GM23338 (cell line): ENCODE results near the gene LRP1-AS. TPM values are rescaled to one million over a fixed set of nuclear protein-coding genes. Genes with fewer than 3 reads are reported as not detected.

Experiments used
- ATAC-seq: fragments of 200-7000 bp; cut with Tn5 transposase; 3 replicates; pipeline ENCODE4 v1.9.1; 2020
- DNase-seq: peaks from one replicate; pipeline ENCODE4 v3.0.0-alpha.2; 2015; ENCODE audit warnings: low spot score
- H2AFZ ChIP-seq: fragments of 200-600 bp; sonication (generic); 2 replicates; pipeline ENCODE4 v1.8.0; 2016; ENCODE audit warnings: antibody characterized with exemption, mild to moderate bottlenecking, moderate library complexity
- H3F3A ChIP-seq: fragments of 200-600 bp; sonication (generic); replicated peaks from 2 replicates; pipeline ENCODE4 v1.8.0; 2017; ENCODE audit warnings: antibody characterized with exemption, mixed run types, low read depth
- H3K27ac ChIP-seq: fragments of 200-600 bp; sonication (generic); 2 replicates; pipeline ENCODE4 v1.6.1; 2016; ENCODE audit warnings: low read depth
- H3K27me3 ChIP-seq: fragments of 200-600 bp; sonication (generic); 2 replicates; pipeline ENCODE4 v1.8.0; 2016; ENCODE audit warnings: mild to moderate bottlenecking, mixed run types, moderate library complexity; ENCODE audit not compliant: insufficient read depth
- H3K36me3 ChIP-seq: fragments of 200-600 bp; sonication (generic); 2 replicates; pipeline ENCODE4 v1.8.0; 2016; ENCODE audit warnings: mild to moderate bottlenecking; ENCODE audit not compliant: insufficient read depth
- H3K4me1 ChIP-seq: fragments of 200-600 bp; sonication (generic); 2 replicates; pipeline ENCODE4 v1.8.0; 2016; ENCODE audit warnings: mild to moderate bottlenecking, moderate library complexity; ENCODE audit not compliant: insufficient read depth
- H3K4me2 ChIP-seq: fragments of 200-600 bp; sonication (generic); 2 replicates; pipeline ENCODE4 v1.7.1; 2017; ENCODE audit warnings: mixed run types
- H3K4me3 ChIP-seq: fragments of 200-600 bp; sonication (generic); 2 replicates; pipeline ENCODE4 v1.6.1; 2016; ENCODE audit warnings: mixed run types
- H3K79me2 ChIP-seq: fragments of 200-600 bp; sonication (generic); replicated peaks from 2 replicates; pipeline ENCODE4 v1.8.0; 2017; ENCODE audit warnings: mild to moderate bottlenecking; ENCODE audit not compliant: insufficient read depth
- H3K9me2 ChIP-seq: fragments of 200-600 bp; sonication (generic); 2 replicates; pipeline ENCODE4 v1.8.0; 2017; ENCODE audit not compliant: insufficient read depth
- H4K20me1 ChIP-seq: fragments of 200-600 bp; sonication (generic); replicated peaks from 2 replicates; pipeline ENCODE4 v1.8.0; 2017; ENCODE audit warnings: mild to moderate bottlenecking; ENCODE audit not compliant: insufficient read depth
- H3K27ac Mint-ChIP-seq: 2 replicates; pipeline ENCODE4 v1.8.0; 2020; ENCODE audit warnings: inconsistent platforms, mild to moderate bottlenecking, moderate library complexity, mixed read lengths
- H3K27me3 Mint-ChIP-seq: 3 replicates; pipeline ENCODE4 v1.8.0; 2022; ENCODE audit warnings: low read depth, mild to moderate bottlenecking, moderate library complexity, mixed read lengths, inconsistent platforms; ENCODE audit not compliant: insufficient read depth, poor library complexity
- H3K36me3 Mint-ChIP-seq: 3 replicates; pipeline ENCODE4 v1.8.0; 2021; ENCODE audit warnings: low read depth, mild to moderate bottlenecking, inconsistent platforms, moderate library complexity, mixed read lengths
- H3K4me1 Mint-ChIP-seq: 3 replicates; pipeline ENCODE4 v1.8.0; 2020; ENCODE audit warnings: mild to moderate bottlenecking, inconsistent platforms, mixed read lengths
- H3K4me3 Mint-ChIP-seq: 3 replicates; pipeline ENCODE4 v1.8.0; 2021; ENCODE audit warnings: moderate library complexity, mild to moderate bottlenecking, inconsistent platforms, mixed read lengths
- H3K9me3 Mint-ChIP-seq: 3 replicates; pipeline ENCODE4 v1.8.0; 2020; ENCODE audit warnings: moderate library complexity, mild to moderate bottlenecking, inconsistent platforms, mixed read lengths
- CREB1 ChIP-seq: fragments of 250-450 bp; sonication (Bioruptor Pico); IDR thresholded peaks from 2 replicates; pipeline ENCODE4 v1.5.0; 2020; ENCODE audit warnings: low read depth, mild to moderate bottlenecking, moderate library complexity
- CTCF ChIP-seq, 2 experiments: fragments of 200-600 bp in 1 of 2; sonication (generic) in 1 of 2; conservative IDR thresholded peaks; 2 replicates each; pipeline versions ENCODE4 v1.5.1 to v1.6.1; 2016 to 2017; ENCODE audit warnings: antibody characterized with exemption in 2 of 2, low read depth in 2 of 2, mild to moderate bottlenecking in 2 of 2, moderate library complexity in 1 of 2
- ETS1 ChIP-seq: IDR thresholded peaks from 2 replicates; pipeline ENCODE4 v1.6.1; 2016; ENCODE audit warnings: antibody characterized with exemption
- EZH2 ChIP-seq: fragments of 200-600 bp; sonication (generic); IDR thresholded peaks from one replicate; pipeline ENCODE4 v1.8.0; 2017; ENCODE audit warnings: antibody characterized with exemption, mild to moderate bottlenecking, low read depth; ENCODE audit not compliant: unreplicated experiment
- EZH2phosphoT487 ChIP-seq: fragments of 200-600 bp; sonication (generic); IDR thresholded peaks from one replicate; pipeline ENCODE4 v1.8.1; 2018; ENCODE audit warnings: antibody characterized with exemption; ENCODE audit not compliant: unreplicated experiment
- JUNB ChIP-seq: IDR thresholded peaks from one replicate; pipeline ENCODE4 v1.6.1; 2016; ENCODE audit warnings: antibody characterized with exemption; ENCODE audit not compliant: unreplicated experiment
- NANOG ChIP-seq: IDR thresholded peaks from 2 replicates; pipeline ENCODE4 v1.6.1; 2016; ENCODE audit warnings: antibody characterized with exemption, borderline replicate concordance
- POLR2AphosphoS5 ChIP-seq: IDR thresholded peaks from 2 replicates; pipeline ENCODE4 v1.6.1; 2016; ENCODE audit warnings: antibody characterized with exemption, low read depth
- REST ChIP-seq: IDR thresholded peaks from one replicate; pipeline ENCODE4 v1.6.1; 2018; ENCODE audit warnings: antibody characterized with exemption; ENCODE audit not compliant: unreplicated experiment
- STAT1 ChIP-seq: IDR thresholded peaks from one replicate; pipeline ENCODE4 v1.6.1; 2016; ENCODE audit warnings: antibody characterized with exemption; ENCODE audit not compliant: unreplicated experiment
- ZNF114 ChIP-seq: fragments of 250-450 bp; sonication (Bioruptor Pico); IDR thresholded peaks from 2 replicates; pipeline ENCODE4 v1.5.0; 2020; ENCODE audit warnings: mild to moderate bottlenecking, moderate library complexity
- ZNF331 ChIP-seq: fragments of 250-450 bp; sonication (Bioruptor Pico); IDR thresholded peaks from 2 replicates; pipeline ENCODE4 v1.5.0; 2020; ENCODE audit warnings: low read depth, mild to moderate bottlenecking, moderate library complexity
- ZNF462 ChIP-seq: fragments of 250-450 bp; sonication (Bioruptor Pico); IDR thresholded peaks from 2 replicates; pipeline ENCODE4 v1.5.0; 2020; ENCODE audit warnings: mild to moderate bottlenecking, moderate library complexity
- polyA plus RNA-seq: library from polyadenylated mRNA; unstranded; fragments of >200 nt; fragmentation: Nextera tagmentation; extraction: Ambion mirVana; gene quantifications from 2 replicates; pipeline ENCODE4 v1.2.1, GENCODE V29; 2016
- total RNA-seq: library from RNA; depleted of rRNA; stranded (reverse); fragments of >200 nt; shearing (Covaris generic); gene quantifications from 2 replicates; pipeline ENCODE4 v1.2.3, GENCODE V29; 2014

The LRP1-AS gene
- total and polyA plus RNA-seq, 2 experiments from 2014 or later = 0.86 TPM; not detected in 1

- Histone ChIP-seq H3K9me2 (no peaks in the 10 kb centered on the region), H3K4me2 (no peak overlapping the region), H3K36me3 (peaks cover 48% of the 10 kb centered on the region), H3K27me3 (no peaks in the 10 kb centered on the region), H3K79me2 (no peaks in the 10 kb centered on the region), H3F3A (peaks cover 9% of the 10 kb centered on the region; the same call in 1 of the 2 replicates), H4K20me1 (peaks cover 8% of the 10 kb centered on the region; the same call in 1 of the 2 replicates), H3K4me3 (no peak overlapping the region), H3K4me1 (no peaks in the 10 kb centered on the region), H3K27ac (no peak overlapping the region), H2AFZ (no peak overlapping the region)
- H3K27ac Mint-ChIP-seq = no peak overlapping the region
- H3K27me3 Mint-ChIP-seq = peaks cover 11% of the 10 kb centered on the region
- H3K9me3 Mint-ChIP-seq = no peaks in the 10 kb centered on the region; the same call in 2 of the 3 replicates
- peaks cover 94% of the 10 kb centered on the region for H3K36me3 Mint-ChIP-seq
- no peaks in the 10 kb centered on the region for H3K4me1 Mint-ChIP-seq
- DNase-seq (no peak), ATAC-seq (no peak)
- no peak overlapping the region for H3K4me3 Mint-ChIP-seq
- no peak for TF ChIP-seq EZH2phosphoT487
- TF ChIP-seq EZH2 = no peak
- TF ChIP-seq ZNF331 (CRISPR knock-in tag) = no peak
- no peak for TF ChIP-seq ZNF114 (CRISPR knock-in tag)
- no peak for TF ChIP-seq REST
- TF ChIP-seq CREB1 (CRISPR knock-in tag) = no peak
- no peak for TF ChIP-seq ZNF462 (CRISPR knock-in tag)
- TF ChIP-seq NANOG = no peak
- TF ChIP-seq JUNB = no peak
- no peak for TF ChIP-seq ETS1
- no peak for TF ChIP-seq CTCF (conservative IDR thresholded peaks at IDR 0.05; ENCODE audit: low read depth in 2 of 2)
- TF ChIP-seq POLR2AphosphoS5 = no peak
- no peak for TF ChIP-seq STAT1
These were observed 18.3 kb upstream of the LRP1-AS start for GRCh38 chr12:57165741-57166140.
